Measurements from ENCODE around the gene WDR83.

- TF ChIP-seq POLR2A (IDR thresholded peaks at IDR 0.05), result no peak
- TF ChIP-seq CTCF (IDR thresholded peaks at IDR 0.05), result no peak
Observed at GRCh38 chr19:12660980-12661379, 5.6 kb upstream of the WDR83 start.

Data from uterus (tissue), 2 donors.